Activated CD8-positive, alpha-beta T cell treated with anti-CD3 and anti-CD28 coated beads for 36 hours (primary cell): ENCODE data around the gene FBLIM1. TPM values are rescaled to one million over a fixed set of nuclear protein-coding genes. Genes with fewer than 3 reads are reported as not detected.
"Not testable (repeated sequence)": the region's sequence is repeated elsewhere in the genome, so short reads cannot be mapped to it uniquely, and the experiment has no call there.

Experiments used
- ATAC-seq: fragments of 200-7000 bp; cut with Tn5 transposase; one replicate; pipeline ENCODE4 v1.10.0; 2021; ENCODE audit warnings: mild to moderate bottlenecking, moderate library complexity
- CTCF ChIA-PET: fragments of 350-600 bp; sonication (Branson Sonifier 250); formaldehyde crosslinking; loops from one replicate; lab custom pipeline; 2021; ENCODE audit warnings: antibody characterized with exemption; lab: Charles Lee
- POLR2A ChIA-PET: fragments of 350-600 bp; sonication (Branson Sonifier 250); formaldehyde crosslinking; loops from one replicate; lab custom pipeline; 2021; ENCODE audit warnings: antibody characterized with exemption; lab: Charles Lee
- DNase-seq: peaks from one replicate; pipeline ENCODE4 v3.0.0-alpha.2; 2020
- H3K27ac Mint-ChIP-seq: one replicate; pipeline ENCODE4 v1.8.0; 2021; ENCODE audit warnings: mild to moderate bottlenecking, mixed read lengths
- H3K27me3 Mint-ChIP-seq: one replicate; pipeline ENCODE4 v1.8.0; 2021; ENCODE audit warnings: mixed read lengths
- H3K36me3 Mint-ChIP-seq: one replicate; pipeline ENCODE4 v1.8.0; 2021; ENCODE audit warnings: low read depth, mixed read lengths
- H3K4me1 Mint-ChIP-seq: one replicate; pipeline ENCODE4 v1.8.0; 2021; ENCODE audit warnings: low read depth, mixed read lengths
- H3K4me3 Mint-ChIP-seq: one replicate; pipeline ENCODE4 v1.8.0; 2021; ENCODE audit warnings: mild to moderate bottlenecking, moderate library complexity, mixed read lengths
- H3K9me3 Mint-ChIP-seq: one replicate; pipeline ENCODE4 v1.8.0; 2021; ENCODE audit warnings: mixed read lengths
- CTCF ChIP-seq: fragments of 200-600 bp; IDR thresholded peaks from one replicate; pipeline ENCODE4 v1.8.0; 2022; ENCODE audit warnings: antibody characterized with exemption, mild to moderate bottlenecking
- intact Hi-C: fragments of 100-400 bp; cut with micrococcal nuclease; formaldehyde crosslinking; loops from one replicate; pipeline ENCODE4 v1.10.0; 2022
- total RNA-seq, 2 experiments: library from RNA; stranded (reverse); gene quantifications; one replicate each; pipeline ENCODE4 v1.2.3, GENCODE V29; 2021

The FBLIM1 gene
- total RNA-seq, 2 experiments from 2014 or later, result not detected

GRCh38 chr1:15816674-15817073 lies 58.1 kb downstream of the FBLIM1 start:
- Mint-ChIP-seq H3K36me3 (no peaks in the 10 kb centered on the region), H3K4me1 (peaks cover 11% of the 10 kb centered on the region), H3K9me3 (no peaks in the 10 kb centered on the region), H3K27me3 (no peaks in the 10 kb centered on the region), H3K4me3 (no peak overlapping the region), H3K27ac (no peak overlapping the region)
- no peak for ATAC-seq
- no peak for TF ChIP-seq CTCF
- ChIA-PET CTCF (interaction anchor here (0.7 to 4.0 kb wide), 12 partner anchors 9 to 193 kb away, joined by 3 to 29 read pairs (median 14); no protein-coding TSS in a partner anchor), POLR2A (interaction anchor here (0.6 kb wide), 1 partner anchor 139 kb away, joined by 3 read pairs; no protein-coding TSS in a partner anchor)
- DNase-seq, result no peak
- intact Hi-C loops, result no loop called here

GRCh38 chr1:15820478-15820877 lies 61.9 kb downstream of the FBLIM1 start:
- POLR2A ChIA-PET, result no interaction called here

GRCh38 chr1:15825800-15826199 lies 67.2 kb downstream of the FBLIM1 start:
- ChIA-PET CTCF (no interaction called here), POLR2A (no interaction called here)
- H3K4me3 Mint-ChIP-seq, result no peak overlapping the region
- H3K9me3 Mint-ChIP-seq, result no peaks in the 10 kb centered on the region
- no peak for TF ChIP-seq CTCF
- H3K36me3 Mint-ChIP-seq, result no peaks in the 10 kb centered on the region
- no peak overlapping the region for H3K27ac Mint-ChIP-seq
- DNase-seq (no peak), ATAC-seq (no peak)
- no peaks in the 10 kb centered on the region for H3K27me3 Mint-ChIP-seq
- peaks cover 6% of the 10 kb centered on the region for H3K4me1 Mint-ChIP-seq
- intact Hi-C loops, result no loop called here

More at GRCh38 chr1:15820478-15820877, 61.9 kb downstream of the FBLIM1 start:
- H3K27ac Mint-ChIP-seq, result no peak overlapping the region
- H3K4me1 Mint-ChIP-seq, result peaks cover 10% of the 10 kb centered on the region
- TF ChIP-seq CTCF, result no peak
- no peak overlapping the region for H3K4me3 Mint-ChIP-seq
- CTCF ChIA-PET, result no interaction called here
- DNase-seq (no peak), ATAC-seq (no peak)
- intact Hi-C loops, result no loop called here
- no peaks in the 10 kb centered on the region for H3K36me3 Mint-ChIP-seq
- H3K27me3 Mint-ChIP-seq, result no peaks in the 10 kb centered on the region
- no peaks in the 10 kb centered on the region for H3K9me3 Mint-ChIP-seq

- H3K27ac Mint-ChIP-seq, result no peak overlapping the region
- CTCF ChIA-PET, result no interaction called here
- peaks cover 9% of the 10 kb centered on the region for H3K4me1 Mint-ChIP-seq
- no peak overlapping the region for H3K4me3 Mint-ChIP-seq
- H3K9me3 Mint-ChIP-seq, result no peaks in the 10 kb centered on the region
- H3K27me3 Mint-ChIP-seq, result no peaks in the 10 kb centered on the region
- DNase-seq, result no peak
- ATAC-seq, result no peak
- POLR2A ChIA-PET, result no interaction called here
- intact Hi-C loops, result no loop called here
- TF ChIP-seq CTCF, result no peak
- peaks cover 4% of the 10 kb centered on the region for H3K36me3 Mint-ChIP-seq
These were observed 68.4 kb downstream of the FBLIM1 start for GRCh38 chr1:15826810-15827507.

GRCh38 chr1:15827567-15827966 lies 69.0 kb downstream of the FBLIM1 start:
- CTCF ChIA-PET, DNase-seq, H3K27me3 Mint-ChIP-seq, ATAC-seq, POLR2A ChIA-PET, H3K27ac Mint-ChIP-seq, H3K9me3 Mint-ChIP-seq, H3K4me1 Mint-ChIP-seq, intact Hi-C loops, H3K4me3 Mint-ChIP-seq, H3K36me3 Mint-ChIP-seq: not testable (repeated sequence)

GRCh38 chr1:15828931-15829330 lies 70.3 kb downstream of the FBLIM1 start:
- ATAC-seq, H3K27me3 Mint-ChIP-seq, H3K4me3 Mint-ChIP-seq, H3K27ac Mint-ChIP-seq, POLR2A ChIA-PET, H3K9me3 Mint-ChIP-seq, DNase-seq, intact Hi-C loops, H3K36me3 Mint-ChIP-seq: not testable (repeated sequence)
- CTCF ChIA-PET, result interaction anchor here (1.2 kb wide), 1 partner anchor 20 kb away, joined by 3 read pairs; no protein-coding TSS in a partner anchor
- H3K4me1 Mint-ChIP-seq, result peaks cover 17% of the 10 kb centered on the region
